SK-N-MC (cell line): ENCODE data around the gene CLSTN3.

Experiments used
- EZH2 ChIP-seq: fragments of 200-600 bp; sonication (generic); IDR thresholded peaks from one replicate; pipeline ENCODE4 v1.6.1; 2017; ENCODE audit warnings: antibody characterized with exemption
- FOXP2 ChIP-seq: optimal IDR thresholded peaks from 2 replicates; pipeline ENCODE3; 2011; ENCODE audit warnings: mild to moderate bottlenecking, moderate library complexity; ENCODE audit not compliant: insufficient read depth; ENCODE audit errors: extremely low read length, control extremely low read depth
- POLR2AphosphoS5 ChIP-seq: IDR thresholded peaks from 2 replicates; pipeline ENCODE4 v1.6.1; 2012; ENCODE audit warnings: mild to moderate bottlenecking, low read depth, low read length, borderline replicate concordance

GRCh38 chr12:7151532-7151931, 21.4 kb downstream of the CLSTN3 start:
- TF ChIP-seq EZH2 (no peak), POLR2AphosphoS5 (no peak), FOXP2 (no peak)
